Measurements from ENCODE around the gene FADS2. TPM values are rescaled to one million over a fixed set of nuclear protein-coding genes. Genes with fewer than 3 reads are reported as not detected.

The FADS2 gene
- total and polyA plus RNA-seq, 7 experiments from 2014 or later = 0.19 to 192 (median 2.1) TPM

- H3K27ac Mint-ChIP-seq = no peak overlapping the region
- Histone ChIP-seq H3K27me3 (ENCODE audit: control insufficient read depth in 2 of 2, insufficient read depth in 2 of 2, low read length in 2 of 2) (no peaks in the 10 kb centered on the region), H3K36me3 (ENCODE audit: control insufficient read depth in 2 of 3, insufficient read depth in 3 of 3, low read length in 3 of 3) (no peaks in the 10 kb centered on the region), H3K9me3 (ENCODE audit: control insufficient read depth in 2 of 3, low read length in 3 of 3) (no peaks in the 10 kb centered on the region), H3K4me1 (ENCODE audit: control insufficient read depth in 2 of 2, insufficient read depth in 2 of 2, low read length in 2 of 2) (no peaks in the 10 kb centered on the region), H3K4me3 (ENCODE audit: low read length) (no peak overlapping the region), H3K27ac (ENCODE audit: low read depth, low read length) (no peak overlapping the region)
- no peak for ATAC-seq
- H3K9me3 Mint-ChIP-seq = peaks cover 0 to 2% (median 0%) of the 10 kb centered on the region in 11 donors
- H3K4me3 Mint-ChIP-seq = no peak overlapping the region
- ChIA-PET POLR2A (no interaction called here), CTCF (no interaction called here)
- intact Hi-C loops (cut with micrococcal nuclease) = no loop called here
- no peaks in the 10 kb centered on the region for H3K27me3 Mint-ChIP-seq
- peaks cover 0 to 31% (median 0%) of the 10 kb centered on the region in 5 donors for H3K36me3 Mint-ChIP-seq
- H3K4me1 Mint-ChIP-seq = peaks cover 0 to 5% (median 1%) of the 10 kb centered on the region in 7 donors
- DNase-seq = no peak
Measured at GRCh38 chr11:61846362-61847020, 18.4 kb downstream of the FADS2 start.

GRCh38 chr11:61847914-61848581 lies 19.9 kb downstream of the FADS2 start:
- intact Hi-C loops (cut with micrococcal nuclease) = no loop called here
- Mint-ChIP-seq H3K27me3 (no peaks in the 10 kb centered on the region), H3K4me3 (no peak overlapping the region), H3K4me1 (peaks cover 0 to 8% (median 0%) of the 10 kb centered on the region in 7 donors), H3K27ac (no peak overlapping the region), H3K36me3 (peaks cover 0 to 32% (median 0%) of the 10 kb centered on the region in 5 donors), H3K9me3 (peaks cover 0 to 2% (median 0%) of the 10 kb centered on the region in 11 donors)
- Histone ChIP-seq H3K27ac (ENCODE audit: low read depth, low read length) (no peak overlapping the region), H3K9me3 (ENCODE audit: control insufficient read depth in 2 of 3, low read length in 3 of 3) (no peaks in the 10 kb centered on the region), H3K4me3 (ENCODE audit: low read length) (no peak overlapping the region), H3K27me3 (ENCODE audit: control insufficient read depth in 2 of 2, insufficient read depth in 2 of 2, low read length in 2 of 2) (no peaks in the 10 kb centered on the region), H3K36me3 (ENCODE audit: control insufficient read depth in 2 of 3, insufficient read depth in 3 of 3, low read length in 3 of 3) (no peaks in the 10 kb centered on the region), H3K4me1 (ENCODE audit: control insufficient read depth in 2 of 2, insufficient read depth in 2 of 2, low read length in 2 of 2) (no peaks in the 10 kb centered on the region)
- POLR2A ChIA-PET = no interaction called here
- no peak for DNase-seq
- CTCF ChIA-PET = no interaction called here
- no peak for ATAC-seq

GRCh38 chr11:61848631-61849030 lies 20.5 kb downstream of the FADS2 start:
- DNase-seq = no peak
- H3K27ac Mint-ChIP-seq = peak overlapping the region in 1 of 9 donors; percentile 4
- H3K9me3 ChIP-seq (ENCODE audit: control insufficient read depth in 2 of 3, low read length in 3 of 3) = no peaks in the 10 kb centered on the region
- no peaks in the 10 kb centered on the region for H3K4me1 ChIP-seq (ENCODE audit: control insufficient read depth in 2 of 2, insufficient read depth in 2 of 2, low read length in 2 of 2)
- H3K27me3 Mint-ChIP-seq = no peaks in the 10 kb centered on the region
- H3K4me1 Mint-ChIP-seq = peaks cover 0 to 8% (median 0%) of the 10 kb centered on the region in 7 donors
- no peak overlapping the region for H3K27ac ChIP-seq (ENCODE audit: low read depth, low read length)
- peaks cover 0 to 32% (median 0%) of the 10 kb centered on the region in 5 donors for H3K36me3 Mint-ChIP-seq
- H3K4me3 ChIP-seq (ENCODE audit: low read length) = no peak overlapping the region
- H3K36me3 ChIP-seq (ENCODE audit: control insufficient read depth in 2 of 3, insufficient read depth in 3 of 3, low read length in 3 of 3) = no peaks in the 10 kb centered on the region
- ChIA-PET POLR2A (no interaction called here), CTCF (no interaction called here)
- no peaks in the 10 kb centered on the region for H3K27me3 ChIP-seq (ENCODE audit: control insufficient read depth in 2 of 2, insufficient read depth in 2 of 2, low read length in 2 of 2)
- intact Hi-C loops (cut with micrococcal nuclease) = no loop called here
- peaks cover 0 to 2% (median 0%) of the 10 kb centered on the region in 11 donors for H3K9me3 Mint-ChIP-seq
- no peak overlapping the region for H3K4me3 Mint-ChIP-seq
- no peak for ATAC-seq

DNA sequence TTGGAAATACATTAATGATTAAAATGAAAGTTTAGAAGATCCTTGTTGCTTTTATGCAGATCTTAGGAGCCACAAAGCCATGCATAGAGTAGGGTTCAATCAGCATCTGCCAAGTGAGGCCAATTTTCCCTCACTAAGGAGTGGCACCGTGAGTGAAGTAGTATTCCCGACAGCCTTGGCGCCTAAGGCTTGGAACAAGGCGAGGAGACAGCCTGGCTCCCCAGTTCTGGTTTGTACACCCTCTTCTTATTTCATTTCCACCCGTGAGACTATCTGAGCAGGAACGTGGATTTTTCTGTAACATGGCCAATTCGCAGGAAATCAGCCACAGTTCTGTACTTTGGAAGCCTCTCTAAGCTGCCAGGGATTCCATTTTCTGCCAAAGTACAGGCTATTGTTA lies 22.6 kb downstream of the FADS2 start:
- no peak overlapping the region for H3K27ac Mint-ChIP-seq
- H3K9me3 Mint-ChIP-seq = peaks cover 0 to 2% (median 0%) of the 10 kb centered on the region in 11 donors
- DNase-seq = no peak
- H3K4me3 Mint-ChIP-seq = no peak overlapping the region
- H3K27me3 Mint-ChIP-seq = no peaks in the 10 kb centered on the region
- POLR2A ChIA-PET = no interaction called here
- intact Hi-C loops (cut with micrococcal nuclease) = no loop called here
- H3K27ac ChIP-seq (ENCODE audit: low read depth, low read length) = no peak overlapping the region
- no peak for ATAC-seq
- H3K36me3 Mint-ChIP-seq = peaks cover 0 to 34% (median 0%) of the 10 kb centered on the region in 5 donors
- no peaks in the 10 kb centered on the region for H3K27me3 ChIP-seq (ENCODE audit: control insufficient read depth in 2 of 2, insufficient read depth in 2 of 2, low read length in 2 of 2)
- no peaks in the 10 kb centered on the region for H3K9me3 ChIP-seq (ENCODE audit: control insufficient read depth in 2 of 3, low read length in 3 of 3)
- H3K4me3 ChIP-seq (ENCODE audit: low read length) = no peak overlapping the region
- H3K4me1 Mint-ChIP-seq = peaks cover 0 to 8% (median 0%) of the 10 kb centered on the region in 7 donors
- CTCF ChIA-PET = no interaction called here
- no peaks in the 10 kb centered on the region for H3K4me1 ChIP-seq (ENCODE audit: control insufficient read depth in 2 of 2, insufficient read depth in 2 of 2, low read length in 2 of 2)
- no peaks in the 10 kb centered on the region for H3K36me3 ChIP-seq (ENCODE audit: control insufficient read depth in 2 of 3, insufficient read depth in 3 of 3, low read length in 3 of 3)

DNA sequence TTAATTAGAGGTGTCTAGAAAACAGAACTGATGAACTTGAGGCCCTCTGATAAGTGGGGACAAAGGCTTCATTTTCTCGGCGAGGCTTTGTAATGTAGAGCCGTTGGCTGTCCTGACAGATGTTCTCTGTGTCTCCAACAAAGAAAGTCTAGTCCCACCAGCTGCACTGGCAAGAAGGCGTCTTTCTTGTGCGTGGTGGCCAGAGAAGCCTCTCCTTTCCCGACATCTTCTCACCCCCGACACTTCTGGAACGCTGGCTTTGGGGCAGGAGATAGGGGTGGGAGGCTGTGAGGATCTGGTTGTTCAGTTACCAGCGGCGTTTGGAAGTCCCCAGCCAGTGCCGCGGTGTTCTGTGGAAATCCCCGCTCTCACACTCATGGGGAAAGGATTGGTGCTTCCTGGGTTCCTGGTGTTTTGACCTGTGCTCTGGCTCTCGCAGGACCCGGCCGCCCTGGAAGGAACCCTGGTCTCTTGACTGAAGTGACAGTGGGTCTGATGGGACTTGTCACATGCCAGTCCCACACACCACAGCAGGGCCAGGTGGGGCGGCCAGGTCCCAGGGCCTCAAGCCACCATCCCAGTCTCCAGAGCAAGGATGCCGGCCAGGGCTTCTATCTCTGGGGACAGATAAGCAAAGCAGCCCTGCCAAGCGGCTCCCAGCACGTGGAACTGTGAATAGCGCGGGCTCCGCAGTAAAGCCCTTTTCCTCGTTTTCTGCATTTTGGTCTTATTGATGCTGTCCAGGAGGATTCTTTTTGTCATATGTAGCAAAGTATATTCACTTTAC lies 23.2 kb downstream of the FADS2 start:
- Histone ChIP-seq H3K27me3 (ENCODE audit: control insufficient read depth in 2 of 2, insufficient read depth in 2 of 2, low read length in 2 of 2) (no peaks in the 10 kb centered on the region), H3K9me3 (ENCODE audit: control insufficient read depth in 2 of 3, low read length in 3 of 3) (no peaks in the 10 kb centered on the region), H3K36me3 (ENCODE audit: control insufficient read depth in 2 of 3, insufficient read depth in 3 of 3, low read length in 3 of 3) (no peaks in the 10 kb centered on the region), H3K27ac (ENCODE audit: low read depth, low read length) (no peak overlapping the region), H3K4me1 (ENCODE audit: control insufficient read depth in 2 of 2, insufficient read depth in 2 of 2, low read length in 2 of 2) (no peaks in the 10 kb centered on the region), H3K4me3 (ENCODE audit: low read length) (no peak overlapping the region)
- ChIA-PET CTCF (no interaction called here), POLR2A (no interaction called here)
- Mint-ChIP-seq H3K4me3 (no peak overlapping the region), H3K27me3 (no peaks in the 10 kb centered on the region), H3K36me3 (peaks cover 0 to 31% (median 0%) of the 10 kb centered on the region in 5 donors), H3K27ac (peak overlapping the region in 1 of 9 donors; percentile 9), H3K4me1 (peaks cover 0 to 8% (median 0%) of the 10 kb centered on the region in 7 donors), H3K9me3 (no peaks in the 10 kb centered on the region)
- ATAC-seq (no peak), DNase-seq (no peak)
- intact Hi-C loops (cut with micrococcal nuclease) = no loop called here

DNA sequence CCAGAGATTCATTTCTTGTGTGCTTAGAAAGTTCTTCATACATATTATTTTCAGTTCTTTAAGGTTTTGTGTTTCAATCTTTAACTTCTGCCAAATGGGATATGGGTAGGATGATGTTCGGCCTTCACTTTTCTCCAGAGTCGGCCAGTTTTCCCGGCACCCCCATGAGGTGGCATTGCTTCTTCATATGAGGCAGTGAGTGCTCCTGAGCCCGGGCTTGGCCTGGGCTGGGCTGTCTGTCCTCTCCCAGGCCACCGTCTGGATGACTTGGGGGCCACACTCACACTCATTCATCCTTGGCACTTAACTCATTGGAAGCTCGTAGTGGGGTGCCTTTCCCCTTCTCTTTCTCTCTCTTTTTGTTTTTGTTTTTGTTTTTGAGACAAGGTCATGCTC lies 23.8 kb downstream of the FADS2 start:
- CTCF ChIA-PET = no interaction called here
- no peak overlapping the region for H3K27ac Mint-ChIP-seq
- DNase-seq (no peak), ATAC-seq (no peak)
- no peak overlapping the region for H3K27ac ChIP-seq (ENCODE audit: low read depth, low read length)
- H3K9me3 ChIP-seq (ENCODE audit: control insufficient read depth in 2 of 3, low read length in 3 of 3) = no peaks in the 10 kb centered on the region
- H3K4me3 Mint-ChIP-seq = no peak overlapping the region
- H3K27me3 Mint-ChIP-seq = no peaks in the 10 kb centered on the region
- no peaks in the 10 kb centered on the region for H3K36me3 ChIP-seq (ENCODE audit: control insufficient read depth in 2 of 3, insufficient read depth in 3 of 3, low read length in 3 of 3)
- H3K9me3 Mint-ChIP-seq = no peaks in the 10 kb centered on the region
- no peak overlapping the region for H3K4me3 ChIP-seq (ENCODE audit: low read length)
- intact Hi-C loops (cut with micrococcal nuclease) = no loop called here
- no peaks in the 10 kb centered on the region for H3K27me3 ChIP-seq (ENCODE audit: control insufficient read depth in 2 of 2, insufficient read depth in 2 of 2, low read length in 2 of 2)
- POLR2A ChIA-PET = no interaction called here
- H3K36me3 Mint-ChIP-seq = peaks cover 0 to 30% (median 0%) of the 10 kb centered on the region in 5 donors
- H3K4me1 ChIP-seq (ENCODE audit: control insufficient read depth in 2 of 2, insufficient read depth in 2 of 2, low read length in 2 of 2) = no peaks in the 10 kb centered on the region
- peaks cover 0 to 8% (median 0%) of the 10 kb centered on the region in 7 donors for H3K4me1 Mint-ChIP-seq
